ENCODE measurements around the gene ADNP2. TPM values are rescaled to one million over a fixed set of nuclear protein-coding genes. Genes with fewer than 3 reads are reported as not detected.

ADNP2 gene
- total RNA-seq, result 14.6 and 17.0 TPM in 2 replicates

DNA sequence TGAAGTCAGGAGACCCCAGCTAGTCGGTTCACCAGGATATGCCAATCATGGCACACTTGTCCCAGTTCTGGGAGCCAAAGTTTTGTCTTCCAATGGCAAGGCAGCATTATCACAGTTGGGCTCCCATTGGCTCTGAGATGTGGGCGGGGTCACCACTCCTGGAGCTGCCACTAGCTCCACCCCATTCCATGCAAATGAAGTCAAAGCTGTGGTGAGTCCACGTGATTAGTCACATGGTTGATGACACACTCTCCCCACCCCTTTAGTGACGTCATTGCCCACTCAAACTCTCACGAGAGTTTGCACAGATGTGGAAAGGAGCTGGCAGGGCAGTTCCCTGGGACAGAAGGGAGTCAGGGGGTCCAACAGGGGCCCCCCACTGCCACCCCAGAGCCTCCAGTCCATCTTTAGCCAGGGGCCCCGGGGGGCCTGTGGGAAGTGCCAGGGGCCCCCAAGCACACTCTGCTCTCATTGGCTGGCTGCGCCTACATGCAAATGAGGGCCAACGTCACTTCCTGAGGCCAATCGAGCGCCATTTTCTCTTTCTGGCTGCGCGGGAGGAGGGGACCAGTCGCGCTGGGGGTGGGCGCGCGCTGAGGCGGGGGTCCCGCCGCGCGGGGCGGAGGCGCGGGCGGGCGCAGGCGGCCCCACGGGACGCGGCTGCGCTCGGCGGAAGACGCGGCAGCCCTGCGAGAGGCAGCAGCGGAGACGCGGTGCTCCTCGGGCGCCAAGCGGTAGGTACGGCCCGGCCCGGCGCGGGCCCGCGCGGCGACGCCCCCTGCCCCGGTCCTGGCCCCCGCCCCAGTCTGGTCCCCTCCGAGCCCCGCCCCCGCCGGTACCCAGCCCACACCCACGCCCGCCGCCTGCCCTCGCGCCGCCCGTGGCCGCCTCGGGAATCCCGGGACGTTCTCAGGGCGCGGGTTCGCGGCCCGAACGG, at the start of gene ADNP2:
Gene ADNP2 (plus strand): TSS at position 524 of the 937 bp plus-strand sequence. CDS start 8,281 bp downstream, outside the sequence.
- peak; percentile 97 for DNase-seq

DNA sequence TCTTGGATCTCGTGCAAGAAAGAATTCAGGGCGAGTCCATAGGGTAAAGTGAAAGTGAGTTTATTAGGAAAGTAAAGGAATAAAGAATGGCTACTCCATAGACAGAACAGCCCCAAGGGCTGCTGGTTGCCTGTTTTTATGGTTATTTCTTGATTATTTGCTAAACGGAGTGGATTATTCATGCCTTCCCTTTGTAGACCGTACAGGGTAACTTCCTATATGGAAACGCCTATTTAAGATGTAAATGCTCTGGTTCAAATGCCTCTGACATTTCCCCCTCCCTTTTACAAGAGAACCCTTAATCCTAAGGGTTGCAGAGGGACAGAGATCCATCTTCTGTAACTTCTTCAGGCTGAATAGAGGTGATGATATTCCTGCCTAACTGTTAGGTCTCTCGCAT, 49.1 kb upstream of the ADNP2 start:
- no peak for DNase-seq

- DNase-seq, result no peak
Measured at GRCh38 chr18:80065705-80066104, 43.4 kb upstream of the ADNP2 start.

DNA sequence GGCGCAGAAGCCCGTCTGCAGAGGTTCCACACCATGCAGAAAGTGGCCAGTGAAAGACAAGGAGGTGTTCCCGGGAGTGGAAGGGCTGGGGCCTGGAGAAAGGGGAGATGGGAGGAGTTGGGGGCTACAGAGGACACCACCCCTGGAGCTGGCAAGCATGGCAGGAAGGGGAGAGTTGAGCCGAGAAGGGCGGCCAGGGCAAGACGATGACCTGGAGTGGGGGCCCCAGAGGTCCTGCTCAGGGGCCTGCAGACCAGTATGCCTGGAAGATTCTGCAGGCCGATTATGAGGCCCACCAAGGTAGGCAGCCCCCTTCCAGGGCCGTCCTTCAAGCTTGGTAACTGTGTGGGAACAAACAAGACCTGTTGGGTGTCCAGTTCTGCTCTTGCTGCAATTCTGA, 41.7 kb upstream of the ADNP2 start:
- DNase-seq, result no peak

DNA sequence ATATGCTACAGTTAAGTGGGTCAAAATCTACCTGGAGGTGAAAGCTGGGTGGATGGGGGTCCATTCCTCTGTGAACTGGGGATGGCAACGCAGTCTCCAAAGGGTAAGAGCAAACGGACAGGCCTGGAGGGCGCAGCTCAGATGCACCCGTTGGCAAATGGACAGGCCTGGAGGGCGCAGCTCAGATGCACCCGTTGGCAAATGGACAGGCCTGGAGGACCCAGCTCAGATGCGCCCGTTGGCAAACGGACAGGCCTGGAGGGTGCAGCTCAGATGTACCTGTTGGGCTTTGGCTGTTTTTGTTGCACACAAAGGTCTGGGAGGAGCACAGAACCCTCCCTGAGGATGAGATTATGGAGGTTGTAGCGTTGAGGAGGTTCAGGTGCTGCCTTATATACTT, 41.2 kb upstream of the ADNP2 start:
- DNase-seq, result no peak

DNA sequence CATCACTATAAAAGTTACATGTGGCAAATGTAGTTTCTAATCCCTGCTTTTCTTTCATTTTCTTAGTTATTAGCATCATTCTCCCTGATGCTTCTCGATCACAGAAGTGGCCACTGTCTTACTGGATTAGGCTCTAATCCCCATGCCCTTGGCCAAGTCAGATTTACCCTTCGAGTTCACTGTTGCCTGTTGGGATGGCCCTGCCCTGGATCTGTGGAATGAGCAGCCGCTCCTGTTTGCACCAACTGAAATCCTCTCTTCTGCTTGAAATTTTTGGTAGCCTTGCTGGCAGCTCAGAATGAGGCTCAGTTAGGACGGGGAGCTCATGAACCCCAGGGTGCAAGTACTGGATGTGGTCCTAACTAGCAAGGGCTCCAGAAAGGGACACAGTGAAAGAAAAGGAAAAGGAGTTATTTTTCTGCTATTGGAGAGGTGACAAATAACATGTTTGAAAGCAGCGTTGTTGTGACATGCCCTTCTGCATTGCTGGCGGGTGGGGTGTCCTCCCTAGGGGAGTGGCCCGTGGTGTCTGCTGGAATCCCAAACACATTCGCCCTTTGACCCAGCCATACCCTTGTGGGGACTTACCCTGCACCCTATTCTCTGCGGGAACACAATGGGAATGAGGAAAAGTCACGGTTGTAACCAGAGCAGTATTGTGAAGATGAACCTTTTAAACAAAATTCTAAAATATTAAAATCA, 40.3 kb upstream of the ADNP2 start:
- no peak for DNase-seq

- no peak for DNase-seq
Measured at GRCh38 chr18:80070825-80071224, 38.2 kb upstream of the ADNP2 start.

GRCh38 chr18:80074183-80074582, 34.9 kb upstream of the ADNP2 start:
- DNase-seq, result no peak

DNA sequence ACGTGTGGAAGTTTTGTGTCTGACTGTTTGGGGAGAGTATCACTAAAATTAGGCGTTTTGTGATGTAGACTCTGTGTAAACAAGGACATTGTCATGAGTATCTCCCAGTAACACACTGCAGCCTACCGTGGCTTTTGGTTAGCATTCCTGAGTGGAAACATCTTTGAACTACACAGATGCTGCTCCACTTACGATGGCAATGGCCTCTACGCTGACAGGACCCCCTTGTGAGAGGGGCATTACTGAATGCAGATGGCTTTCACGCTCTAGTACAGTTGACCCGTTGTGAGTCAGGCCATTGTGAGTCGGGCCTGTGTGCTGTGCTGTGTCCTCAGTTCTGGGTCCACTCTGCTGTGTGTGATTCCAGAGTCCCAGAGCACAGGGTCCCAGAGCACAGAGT, 34.4 kb upstream of the ADNP2 start:
- DNase-seq, result no peak

GRCh38 chr18:80075940-80076339, 33.1 kb upstream of the ADNP2 start:
- DNase-seq, result no peak

GRCh38 chr18:80076379-80076778, 32.7 kb upstream of the ADNP2 start:
- no peak for DNase-seq

DNA sequence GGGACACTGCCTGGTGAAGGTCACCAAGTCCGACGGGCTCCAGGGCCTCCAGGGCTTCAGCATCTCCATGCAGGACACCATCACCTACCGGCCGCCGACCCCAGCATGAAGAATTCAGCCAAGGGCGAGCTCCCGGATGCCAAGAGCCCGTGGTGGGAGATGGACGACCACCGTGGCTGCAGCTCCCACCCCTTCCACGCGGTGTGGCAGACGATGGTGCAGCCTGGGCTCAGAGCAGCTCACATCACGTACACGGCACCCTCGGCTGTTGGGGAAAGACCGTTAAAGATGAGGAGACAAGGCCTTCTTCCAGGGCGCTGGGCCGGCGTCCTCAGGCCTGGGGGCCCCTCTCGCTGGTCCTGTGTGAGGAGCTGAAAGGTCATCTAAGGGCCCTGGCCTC, 31.2 kb upstream of the ADNP2 start:
- no peak for DNase-seq

DNA sequence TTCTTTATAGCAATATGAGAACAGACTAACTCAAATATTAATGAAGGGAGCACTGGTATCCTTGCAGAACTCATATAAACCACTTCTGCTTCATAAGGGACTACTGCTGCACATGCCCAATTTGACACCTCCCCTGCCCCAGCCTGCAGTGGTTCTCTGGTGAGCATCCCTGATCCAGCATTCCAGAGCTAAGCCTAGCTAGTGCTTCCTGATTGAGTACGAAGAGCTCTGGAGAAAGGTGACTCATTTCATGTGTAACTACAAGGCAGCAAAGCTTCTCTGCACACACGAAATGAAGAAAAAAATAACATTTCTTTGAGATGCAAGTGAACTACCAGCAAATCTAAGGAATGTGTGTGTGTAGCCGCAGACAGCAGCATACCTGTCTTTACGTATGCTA, 22.8 kb upstream of the ADNP2 start:
- DNase-seq, result no peak

GRCh38 chr18:80088036-80088435, 21.0 kb upstream of the ADNP2 start:
- DNase-seq, result no peak

GRCh38 chr18:80088823-80089222, 20.2 kb upstream of the ADNP2 start:
- DNase-seq, result no peak

DNA sequence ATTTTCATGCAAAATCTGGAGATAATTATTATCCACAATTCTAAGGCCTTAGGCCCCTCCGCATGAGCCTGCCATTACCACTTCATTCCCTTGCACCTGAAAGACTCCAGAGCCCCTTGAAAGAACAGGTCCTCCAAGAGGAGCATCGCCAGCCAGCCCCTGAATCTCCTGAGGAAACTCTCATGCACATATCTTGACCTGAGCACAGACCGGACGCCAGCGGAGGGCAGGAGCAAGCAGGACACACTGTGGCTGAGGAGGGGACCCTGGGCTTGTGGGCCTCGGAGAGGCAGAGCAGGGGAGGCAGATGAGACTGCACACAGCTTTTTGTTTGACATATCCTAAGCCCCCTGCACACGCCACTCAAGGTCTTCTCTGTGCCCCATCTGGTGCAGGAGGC, 13.6 kb upstream of the ADNP2 start:
- DNase-seq, result no peak

DNA sequence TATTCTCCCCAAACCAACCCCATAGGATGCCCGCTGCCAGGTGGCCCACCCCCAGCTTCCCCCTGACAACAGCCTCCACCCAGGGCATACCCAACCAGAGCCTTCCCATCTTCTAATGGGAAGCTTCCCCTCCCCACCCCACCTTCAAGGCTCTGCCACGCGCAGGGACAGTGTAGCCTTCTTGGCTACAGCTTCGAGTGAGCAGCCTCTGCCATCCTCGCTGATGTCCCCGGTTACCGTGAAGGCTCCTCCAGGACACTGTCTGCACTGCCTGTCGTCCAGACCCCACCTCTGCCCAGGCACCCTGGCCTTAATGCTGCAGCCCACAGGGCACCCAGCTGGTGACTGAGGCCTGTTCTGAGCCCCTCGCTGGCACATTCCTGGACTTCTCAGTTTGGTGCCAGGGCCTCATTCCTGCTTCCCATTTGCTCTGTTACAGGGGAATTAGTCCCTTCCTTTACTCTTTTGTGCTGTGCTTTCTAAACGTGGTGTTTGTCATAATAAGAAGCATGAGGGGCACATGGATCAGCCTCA, 13.0 kb upstream of the ADNP2 start:
- DNase-seq, result no peak

GRCh38 chr18:80097201-80097600, 11.9 kb upstream of the ADNP2 start:
- DNase-seq, result no peak

DNA sequence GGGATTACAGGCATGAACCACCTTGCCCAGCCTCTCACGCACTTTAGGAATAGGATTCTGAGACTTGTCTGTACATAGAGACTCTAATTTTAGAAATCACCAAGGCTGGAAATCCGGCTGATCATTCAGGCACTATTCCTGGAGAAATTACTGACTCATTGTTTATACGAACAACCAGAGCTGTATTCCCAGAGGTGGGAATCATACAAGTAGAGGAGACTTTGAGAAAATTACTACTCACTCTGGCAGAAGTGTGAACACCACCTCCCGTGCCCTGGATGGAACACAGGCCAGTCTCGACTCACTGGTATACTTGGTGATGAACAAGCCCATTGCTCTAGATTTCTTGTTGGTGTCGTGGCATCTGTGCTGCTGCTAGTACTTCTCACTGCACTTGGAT, 5.8 kb upstream of the ADNP2 start:
- DNase-seq, result peak; percentile 74

- no peak for DNase-seq
Measured at GRCh38 chr18:80104364-80104779, 4.7 kb upstream of the ADNP2 start.

DNA sequence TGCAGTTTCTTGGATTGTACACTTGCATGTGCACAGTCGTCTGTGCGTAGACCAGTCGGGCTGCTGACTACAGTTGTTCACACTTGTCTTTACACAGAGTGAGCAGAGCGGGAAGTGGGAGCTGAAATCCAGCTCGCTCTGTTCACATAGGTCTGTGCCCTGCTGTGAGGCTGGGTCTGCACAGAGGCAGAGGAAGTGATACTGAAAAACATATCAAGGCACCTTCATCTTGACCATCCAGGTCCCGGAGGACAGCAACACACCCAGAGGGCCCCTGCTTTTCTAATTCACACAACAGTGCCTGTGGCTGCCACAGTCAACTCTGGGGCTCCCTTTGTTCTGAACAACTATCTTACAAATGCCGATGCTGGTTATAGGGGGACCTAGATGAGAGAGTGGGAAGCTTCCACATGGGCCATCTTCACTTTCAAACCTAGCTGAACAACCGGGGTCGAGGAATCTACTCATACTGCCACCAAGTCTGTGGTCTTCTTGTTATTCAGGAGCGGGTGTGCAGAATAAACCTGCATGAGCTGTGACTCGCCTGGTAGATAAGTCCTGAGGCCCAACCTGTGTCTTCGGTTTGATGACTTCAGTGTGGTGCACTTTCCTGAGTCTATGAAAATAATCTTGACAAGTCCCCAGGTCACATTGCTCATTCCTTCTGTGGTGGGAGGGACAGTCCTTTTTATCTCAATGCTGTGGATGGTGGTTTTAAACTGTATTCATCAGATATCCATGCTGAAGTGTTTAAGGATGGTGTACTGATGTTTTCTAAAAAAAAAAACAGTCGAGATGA, 3.5 kb upstream of the ADNP2 start:
- DNase-seq, result no peak

- no peak for DNase-seq
Measured at GRCh38 chr18:80106482-80107051, 2.5 kb upstream of the ADNP2 start.

Measured in dermis blood vessel endothelial cell (primary cell).